ENCODE results near the gene CYTL1.
"Not testable (repeated sequence)": the region's sequence is repeated elsewhere in the genome, so short reads cannot be mapped to it uniquely, and the experiment has no call there.

DNA sequence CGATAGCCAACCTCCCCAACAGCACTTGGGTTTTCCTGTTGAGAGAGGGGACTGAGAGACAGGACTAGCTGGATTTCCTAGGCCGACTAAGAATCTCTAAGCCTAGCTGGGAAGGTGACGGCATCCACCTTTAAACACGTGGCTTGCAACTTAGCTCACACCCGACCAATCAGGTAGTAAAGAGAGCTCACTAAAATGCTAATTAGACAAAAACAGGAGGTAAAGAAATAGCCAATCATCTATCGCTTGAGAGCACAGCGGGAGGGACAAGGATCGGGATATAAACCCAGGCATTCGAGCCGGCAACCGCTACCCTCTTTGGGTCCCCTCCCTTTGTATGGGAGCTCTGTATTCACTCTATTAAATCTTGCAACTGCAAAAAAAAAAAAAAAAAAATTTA is 12.3 kb downstream of the CYTL1 start:
- TF ChIP-seq, protein P1, sequence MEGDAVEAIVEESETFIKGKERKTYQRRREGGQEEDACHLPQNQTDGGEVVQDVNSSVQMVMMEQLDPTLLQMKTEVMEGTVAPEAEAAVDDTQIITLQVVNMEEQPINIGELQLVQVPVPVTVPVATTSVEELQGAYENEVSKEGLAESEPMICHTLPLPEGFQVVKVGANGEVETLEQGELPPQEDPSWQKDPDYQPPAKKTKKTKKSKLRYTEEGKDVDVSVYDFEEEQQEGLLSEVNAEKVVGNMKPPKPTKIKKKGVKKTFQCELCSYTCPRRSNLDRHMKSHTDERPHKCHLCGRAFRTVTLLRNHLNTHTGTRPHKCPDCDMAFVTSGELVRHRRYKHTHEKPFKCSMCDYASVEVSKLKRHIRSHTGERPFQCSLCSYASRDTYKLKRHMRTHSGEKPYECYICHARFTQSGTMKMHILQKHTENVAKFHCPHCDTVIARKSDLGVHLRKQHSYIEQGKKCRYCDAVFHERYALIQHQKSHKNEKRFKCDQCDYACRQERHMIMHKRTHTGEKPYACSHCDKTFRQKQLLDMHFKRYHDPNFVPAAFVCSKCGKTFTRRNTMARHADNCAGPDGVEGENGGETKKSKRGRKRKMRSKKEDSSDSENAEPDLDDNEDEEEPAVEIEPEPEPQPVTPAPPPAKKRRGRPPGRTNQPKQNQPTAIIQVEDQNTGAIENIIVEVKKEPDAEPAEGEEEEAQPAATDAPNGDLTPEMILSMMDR (IDR thresholded peaks at IDR 0.05; ENCODE audit: insufficient read depth, low read length), result not testable (repeated sequence)
- not testable (repeated sequence) for TF ChIP-seq POLR2AphosphoS5 (IDR thresholded peaks at IDR 0.05; ENCODE audit: low read depth); SPI1 (IDR thresholded peaks at IDR 0.05; ENCODE audit: borderline replicate concordance, low read depth); GABPA (IDR thresholded peaks at IDR 0.05; ENCODE audit: low read depth)
- TF ChIP-seq, protein P2, sequence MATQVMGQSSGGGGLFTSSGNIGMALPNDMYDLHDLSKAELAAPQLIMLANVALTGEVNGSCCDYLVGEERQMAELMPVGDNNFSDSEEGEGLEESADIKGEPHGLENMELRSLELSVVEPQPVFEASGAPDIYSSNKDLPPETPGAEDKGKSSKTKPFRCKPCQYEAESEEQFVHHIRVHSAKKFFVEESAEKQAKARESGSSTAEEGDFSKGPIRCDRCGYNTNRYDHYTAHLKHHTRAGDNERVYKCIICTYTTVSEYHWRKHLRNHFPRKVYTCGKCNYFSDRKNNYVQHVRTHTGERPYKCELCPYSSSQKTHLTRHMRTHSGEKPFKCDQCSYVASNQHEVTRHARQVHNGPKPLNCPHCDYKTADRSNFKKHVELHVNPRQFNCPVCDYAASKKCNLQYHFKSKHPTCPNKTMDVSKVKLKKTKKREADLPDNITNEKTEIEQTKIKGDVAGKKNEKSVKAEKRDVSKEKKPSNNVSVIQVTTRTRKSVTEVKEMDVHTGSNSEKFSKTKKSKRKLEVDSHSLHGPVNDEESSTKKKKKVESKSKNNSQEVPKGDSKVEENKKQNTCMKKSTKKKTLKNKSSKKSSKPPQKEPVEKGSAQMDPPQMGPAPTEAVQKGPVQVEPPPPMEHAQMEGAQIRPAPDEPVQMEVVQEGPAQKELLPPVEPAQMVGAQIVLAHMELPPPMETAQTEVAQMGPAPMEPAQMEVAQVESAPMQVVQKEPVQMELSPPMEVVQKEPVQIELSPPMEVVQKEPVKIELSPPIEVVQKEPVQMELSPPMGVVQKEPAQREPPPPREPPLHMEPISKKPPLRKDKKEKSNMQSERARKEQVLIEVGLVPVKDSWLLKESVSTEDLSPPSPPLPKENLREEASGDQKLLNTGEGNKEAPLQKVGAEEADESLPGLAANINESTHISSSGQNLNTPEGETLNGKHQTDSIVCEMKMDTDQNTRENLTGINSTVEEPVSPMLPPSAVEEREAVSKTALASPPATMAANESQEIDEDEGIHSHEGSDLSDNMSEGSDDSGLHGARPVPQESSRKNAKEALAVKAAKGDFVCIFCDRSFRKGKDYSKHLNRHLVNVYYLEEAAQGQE (IDR thresholded peaks at IDR 0.05; ENCODE audit: insufficient replicate concordance, low read depth), result not testable (repeated sequence)

All from HL-60 (cell line).